Bronchus fibroblast of lung (primary cell): ENCODE data around the gene PLA2G4B. TPM values are rescaled to one million over a fixed set of nuclear protein-coding genes. Genes with fewer than 3 reads are reported as not detected.

Experiments
- total RNA-seq: library from RNA; depleted of rRNA; stranded (reverse); fragments of >200 nt; gene quantifications from 2 replicates; pipeline ENCODE4 v1.2.3, GENCODE V29; 2015

Gene PLA2G4B
- total RNA-seq, result 0.45 and 1.5 TPM in 2 replicates

GRCh38 chr15:41838400-41838897, at the start of gene PLA2G4B:
Gene PLA2G4B (plus strand): TSS chr15:41838847. CDS start chr15:41838914, 67 bp downstream.

GRCh38 chr15:41827880-41828806, 10.5 kb upstream of the PLA2G4B start, which contains the start of gene JMJD7:
Gene JMJD7 (plus strand): TSS chr15:41828092. CDS start chr15:41828125, 33 bp downstream.

GRCh38 chr15:41893422-41894250, 55.0 kb downstream of the PLA2G4B start, which contains the start of gene SPTBN5:
Gene SPTBN5 (minus strand): TSS chr15:41894053. CDS start chr15:41893497, 556 bp downstream.

Other genes starting within 250 kb of the PLA2G4B start
- gene MGA, start 178.4 kb upstream of the PLA2G4B start, total RNA-seq, result 7.4 and 7.7 TPM in 2 replicates
- 9.9 and 10.1 TPM in 2 replicates for gene MAPKBP1, start 64.4 kb upstream of the PLA2G4B start, total RNA-seq
- 5.9 and 6.6 TPM in 2 replicates for gene JMJD7, start 10.8 kb upstream of the PLA2G4B start, total RNA-seq
- gene SPTBN5, start 55.2 kb downstream of the PLA2G4B start, total RNA-seq, result under 0.01 TPM in 2 replicates
- gene EHD4, start 133.7 kb downstream of the PLA2G4B start, total RNA-seq, result 25.9 and 27.4 TPM in 2 replicates
- not detected in 2 replicates for gene PLA2G4E, start 182.2 kb downstream of the PLA2G4B start, total RNA-seq